ENCODE measurements around the gene GTSE1. TPM values are rescaled to one million over a fixed set of nuclear protein-coding genes. Genes with fewer than 3 reads are reported as not detected.

Gene GTSE1
- total and polyA plus RNA-seq, 2 experiments from 2014 or later: 6.1 to 8.0 TPM

GRCh38 chr22:46290843-46291785, 5.6 kb upstream of the GTSE1 start:
- Histone ChIP-seq H3K27me3 (replicated peaks; ENCODE audit: insufficient read depth) (no peaks in the 10 kb centered on the region), H4K20me1 (ENCODE audit: insufficient read depth) (no peaks in the 10 kb centered on the region), H3F3A (ENCODE audit: insufficient read depth) (peaks cover 11% of the 10 kb centered on the region; the same call in 1 of the 2 replicates), H3K4me1 (ENCODE audit: insufficient read depth) (peaks cover 12% of the 10 kb centered on the region; the same call in 1 of the 2 replicates), H3K4me3 (no peak overlapping the region), H3K9me2 (ENCODE audit: insufficient read depth) (no peaks in the 10 kb centered on the region), H3K4me2 (ENCODE audit: unreplicated experiment) (no peak overlapping the region), H2AFZ (no peak overlapping the region), H3K27ac (no peak overlapping the region), H3K9ac (no peak overlapping the region), H3K36me3 (ENCODE audit: low read depth) (peaks cover 9% of the 10 kb centered on the region; the same call in 1 of the 2 replicates), H3K9me3 (ENCODE audit: low read depth) (no peaks in the 10 kb centered on the region), H3K79me2 (ENCODE audit: insufficient read depth) (no peaks in the 10 kb centered on the region)
- TF ChIP-seq EZH2 (IDR thresholded peaks at IDR 0.05; ENCODE audit: insufficient read depth, poor library complexity, severe bottlenecking) (no peak), EZH2phosphoT487 (IDR thresholded peaks at IDR 0.05; ENCODE audit: insufficient read depth, low read depth) (no peak)
- no peak for DNase-seq
- 96 to 98% methylated on average over 22 to 23 of the region's 23 CpGs for WGBS, 2 experiments (ENCODE audit: low coverage in 1 of 2, low lambda C conversion rate in 2 of 2, missing lambda C conversion rate in 2 of 2)
- in situ Hi-C loops (cut with MboI): no loop called here

- no peak overlapping the region for H2AFZ ChIP-seq
- no peak overlapping the region for H3K4me2 ChIP-seq (ENCODE audit: unreplicated experiment)
- no peak overlapping the region for H3K9ac ChIP-seq
- H3K4me3 ChIP-seq: no peak overlapping the region
- H3K79me2 ChIP-seq (ENCODE audit: insufficient read depth): peaks cover 3% of the 10 kb centered on the region
- no peak for DNase-seq
- TF ChIP-seq EZH2phosphoT487 (IDR thresholded peaks at IDR 0.05; ENCODE audit: insufficient read depth, low read depth) (no peak), EZH2 (IDR thresholded peaks at IDR 0.05; ENCODE audit: insufficient read depth, poor library complexity, severe bottlenecking) (no peak)
- H3K9me2 ChIP-seq (ENCODE audit: insufficient read depth): no peaks in the 10 kb centered on the region
- H3K4me1 ChIP-seq (ENCODE audit: insufficient read depth): peaks cover 12% of the 10 kb centered on the region; the same call in 1 of the 2 replicates
- in situ Hi-C loops (cut with MboI): no loop called here
- H3K9me3 ChIP-seq (ENCODE audit: low read depth): no peaks in the 10 kb centered on the region
- H3K27me3 ChIP-seq (replicated peaks; ENCODE audit: insufficient read depth): no peaks in the 10 kb centered on the region
- no peaks in the 10 kb centered on the region for H4K20me1 ChIP-seq (ENCODE audit: insufficient read depth)
- H3K36me3 ChIP-seq (ENCODE audit: low read depth): peaks cover 7% of the 10 kb centered on the region; the same call in 1 of the 2 replicates
- peaks cover 11% of the 10 kb centered on the region; the same call in 1 of the 2 replicates for H3F3A ChIP-seq (ENCODE audit: insufficient read depth)
- WGBS, 2 experiments (ENCODE audit: low coverage in 1 of 2, low lambda C conversion rate in 2 of 2, missing lambda C conversion rate in 2 of 2): 93 to 100% methylated on average over 3 of the region's 3 CpGs
- no peak overlapping the region for H3K27ac ChIP-seq
Measured at GRCh38 chr22:46292173-46292572, 4.5 kb upstream of the GTSE1 start.

GRCh38 chr22:46292732-46293131, 3.9 kb upstream of the GTSE1 start:
- H4K20me1 ChIP-seq (ENCODE audit: insufficient read depth): no peaks in the 10 kb centered on the region
- peaks cover 8% of the 10 kb centered on the region for H3K79me2 ChIP-seq (ENCODE audit: insufficient read depth)
- no peaks in the 10 kb centered on the region for H3K9me3 ChIP-seq (ENCODE audit: low read depth)
- no peak overlapping the region for H3K4me2 ChIP-seq (ENCODE audit: unreplicated experiment)
- no peak overlapping the region for H3K9ac ChIP-seq
- H2AFZ ChIP-seq: no peak overlapping the region
- no peak overlapping the region for H3K27ac ChIP-seq
- TF ChIP-seq EZH2phosphoT487 (IDR thresholded peaks at IDR 0.05; ENCODE audit: insufficient read depth, low read depth) (no peak), EZH2 (IDR thresholded peaks at IDR 0.05; ENCODE audit: insufficient read depth, poor library complexity, severe bottlenecking) (no peak)
- 88 to 92% methylated on average over 14 of the region's 14 CpGs for WGBS, 2 experiments (ENCODE audit: low coverage in 1 of 2, low lambda C conversion rate in 2 of 2, missing lambda C conversion rate in 2 of 2)
- H3K4me1 ChIP-seq (ENCODE audit: insufficient read depth): peaks cover 17% of the 10 kb centered on the region
- DNase-seq: no peak
- H3K36me3 ChIP-seq (ENCODE audit: low read depth): peaks cover 7% of the 10 kb centered on the region; the same call in 1 of the 2 replicates
- in situ Hi-C loops (cut with MboI): no loop called here
- peaks cover 11% of the 10 kb centered on the region; the same call in 1 of the 2 replicates for H3F3A ChIP-seq (ENCODE audit: insufficient read depth)
- H3K4me3 ChIP-seq: no peak overlapping the region
- no peaks in the 10 kb centered on the region for H3K9me2 ChIP-seq (ENCODE audit: insufficient read depth)
- no peaks in the 10 kb centered on the region for H3K27me3 ChIP-seq (replicated peaks; ENCODE audit: insufficient read depth)

GRCh38 chr22:46293577-46294260, 3.0 kb upstream of the GTSE1 start:
- Histone ChIP-seq H3K9me3 (ENCODE audit: low read depth) (no peaks in the 10 kb centered on the region), H3K79me2 (ENCODE audit: insufficient read depth) (peaks cover 18% of the 10 kb centered on the region), H3K27ac (peak overlapping the region; percentile 34), H3K4me2 (ENCODE audit: unreplicated experiment) (no peak overlapping the region), H3K36me3 (ENCODE audit: low read depth) (peaks cover 7% of the 10 kb centered on the region; the same call in 1 of the 2 replicates), H3K9me2 (ENCODE audit: insufficient read depth) (no peaks in the 10 kb centered on the region), H3K27me3 (replicated peaks; ENCODE audit: insufficient read depth) (no peaks in the 10 kb centered on the region), H3F3A (ENCODE audit: insufficient read depth) (peaks cover 11% of the 10 kb centered on the region; the same call in 1 of the 2 replicates), H4K20me1 (ENCODE audit: insufficient read depth) (no peaks in the 10 kb centered on the region), H3K4me3 (no peak overlapping the region), H3K9ac (peak overlapping the region; percentile 52; the same call in 1 of the 2 replicates), H2AFZ (peak overlapping the region; percentile 31; the same call in 1 of the 2 replicates), H3K4me1 (ENCODE audit: insufficient read depth) (peaks cover 18% of the 10 kb centered on the region)
- in situ Hi-C loops (cut with MboI): no loop called here
- peak; percentile 83 for DNase-seq
- no peak for TF ChIP-seq EZH2phosphoT487 (IDR thresholded peaks at IDR 0.05; ENCODE audit: insufficient read depth, low read depth)
- TF ChIP-seq EZH2 (IDR thresholded peaks at IDR 0.05; ENCODE audit: insufficient read depth, poor library complexity, severe bottlenecking): no peak
- WGBS, 2 experiments (ENCODE audit: low coverage in 1 of 2, low lambda C conversion rate in 2 of 2, missing lambda C conversion rate in 2 of 2): 42 to 62% methylated on average over 11 of the region's 11 CpGs
